Common myeloid progenitor, CD34-positive (primary cell): ENCODE data around the gene KMT2D.

Experiments
- CTCF ChIA-PET: fragments of 350-600 bp; sonication (Branson Sonifier 250); formaldehyde crosslinking; loops from one replicate; lab custom pipeline; 2021; ENCODE audit warnings: antibody characterized with exemption; lab: Charles Lee
- POLR2A ChIA-PET: fragments of 350-600 bp; sonication (Branson Sonifier 250); formaldehyde crosslinking; loops from one replicate; lab custom pipeline; 2021; ENCODE audit warnings: antibody characterized with exemption; lab: Charles Lee
- DNase-seq, 3 donors: peaks; one replicate each; pipeline versions ENCODE4 v3.0.0 to v3.0.0-alpha.2; 2013
- H3K27ac ChIP-seq, 2 experiments: 1 replicate in 1 of 2; 2 replicates in 1 of 2; pipeline ENCODE4 v1.7.0; 2013; ENCODE audit warnings: inconsistent platforms in 2 of 2, low read length in 2 of 2, mild to moderate bottlenecking in 2 of 2, low read depth in 1 of 2, moderate library complexity in 1 of 2; ENCODE audit not compliant: severe bottlenecking in 2 of 2, insufficient read depth in 1 of 2, poor library complexity in 1 of 2
- H3K27me3 ChIP-seq, 5 experiments: replicated peaks in 2 of 5; 1 replicate in 3 of 5; 2 replicates in 2 of 5; pipeline versions ENCODE4 v1.6.1 to v1.7.0; 2013; ENCODE audit warnings: low read length in 4 of 5, mild to moderate bottlenecking in 2 of 5, moderate library complexity in 2 of 5, inconsistent platforms in 1 of 5; ENCODE audit not compliant: insufficient read depth in 5 of 5, control insufficient read depth in 4 of 5
- H3K36me3 ChIP-seq, 4 experiments: 1 replicate in 2 of 4; 2 replicates in 2 of 4; pipeline versions ENCODE4 v1.6.1 to v1.7.0; 2013; ENCODE audit warnings: low read length in 3 of 4, control low read depth in 1 of 4, mild to moderate bottlenecking in 1 of 4; ENCODE audit not compliant: control insufficient read depth in 4 of 4, insufficient read depth in 4 of 4
- H3K4me1 ChIP-seq, 4 experiments: 1 replicate in 3 of 4; 2 replicates in 1 of 4; pipeline versions ENCODE4 v1.6.1 to v1.7.1; 2013; ENCODE audit warnings: low read length in 3 of 4, mild to moderate bottlenecking in 3 of 4, control low read depth in 1 of 4, inconsistent platforms in 1 of 4, moderate library complexity in 1 of 4; ENCODE audit not compliant: control insufficient read depth in 4 of 4, insufficient read depth in 4 of 4; ENCODE audit errors: control extremely low read depth in 1 of 4
- H3K4me3 ChIP-seq, 7 experiments: 1 replicate in 4 of 7; 2 replicates in 3 of 7; pipeline versions ENCODE4 v1.5.1 to v1.7.0; 2013; ENCODE audit warnings: mild to moderate bottlenecking in 7 of 7, low read length in 6 of 7, moderate library complexity in 6 of 7, inconsistent platforms in 2 of 7, low read depth in 2 of 7, control low read depth in 1 of 7; ENCODE audit not compliant: insufficient read depth in 4 of 7, control insufficient read depth in 1 of 7; ENCODE audit errors: extremely low read depth in 1 of 7
- H3K9me3 ChIP-seq, 5 experiments: 1 replicate in 4 of 5; 2 replicates in 1 of 5; pipeline versions ENCODE4 v1.6.1 to v1.7.1; 2013; ENCODE audit warnings: low read length in 4 of 5, mild to moderate bottlenecking in 2 of 5, inconsistent platforms in 1 of 5, low read depth in 1 of 5, moderate library complexity in 1 of 5; ENCODE audit not compliant: control insufficient read depth in 4 of 5, insufficient read depth in 2 of 5; ENCODE audit errors: control extremely low read depth in 1 of 5
- WGBS: methylation state at CpG from one replicate; pipeline ENCODE4 v1.1.5; 2013; ENCODE audit not compliant: insufficient coverage; 5-methylcytosine and 5-hydroxymethylcytosine counted together

The KMT2D gene

GRCh38 chr12:49031573-49032161, 28.9 kb downstream of the KMT2D start:
- H3K4me3 ChIP-seq = no peak overlapping the region
- no peaks in the 10 kb centered on the region for H3K4me1 ChIP-seq
- no peak overlapping the region for H3K27ac ChIP-seq
- POLR2A ChIA-PET = interaction anchor here (0.6 kb wide), 1 partner anchor 223 kb away, joined by 3 read pairs; no protein-coding TSS in a partner anchor
- H3K27me3 ChIP-seq = no peaks in the 10 kb centered on the region
- no peak for DNase-seq
- WGBS = 97% methylated on average over 3 of the region's 8 CpGs
- H3K9me3 ChIP-seq = no peaks in the 10 kb centered on the region
- peaks cover 11 to 94% (median 82%) of the 10 kb centered on the region in 4 experiments for H3K36me3 ChIP-seq
- CTCF ChIA-PET = interaction anchor here (0.6 to 10.7 kb wide), 7 partner anchors 7 to 47 kb away, joined by 3 to 121 read pairs (median 5); no protein-coding TSS in a partner anchor

DNA sequence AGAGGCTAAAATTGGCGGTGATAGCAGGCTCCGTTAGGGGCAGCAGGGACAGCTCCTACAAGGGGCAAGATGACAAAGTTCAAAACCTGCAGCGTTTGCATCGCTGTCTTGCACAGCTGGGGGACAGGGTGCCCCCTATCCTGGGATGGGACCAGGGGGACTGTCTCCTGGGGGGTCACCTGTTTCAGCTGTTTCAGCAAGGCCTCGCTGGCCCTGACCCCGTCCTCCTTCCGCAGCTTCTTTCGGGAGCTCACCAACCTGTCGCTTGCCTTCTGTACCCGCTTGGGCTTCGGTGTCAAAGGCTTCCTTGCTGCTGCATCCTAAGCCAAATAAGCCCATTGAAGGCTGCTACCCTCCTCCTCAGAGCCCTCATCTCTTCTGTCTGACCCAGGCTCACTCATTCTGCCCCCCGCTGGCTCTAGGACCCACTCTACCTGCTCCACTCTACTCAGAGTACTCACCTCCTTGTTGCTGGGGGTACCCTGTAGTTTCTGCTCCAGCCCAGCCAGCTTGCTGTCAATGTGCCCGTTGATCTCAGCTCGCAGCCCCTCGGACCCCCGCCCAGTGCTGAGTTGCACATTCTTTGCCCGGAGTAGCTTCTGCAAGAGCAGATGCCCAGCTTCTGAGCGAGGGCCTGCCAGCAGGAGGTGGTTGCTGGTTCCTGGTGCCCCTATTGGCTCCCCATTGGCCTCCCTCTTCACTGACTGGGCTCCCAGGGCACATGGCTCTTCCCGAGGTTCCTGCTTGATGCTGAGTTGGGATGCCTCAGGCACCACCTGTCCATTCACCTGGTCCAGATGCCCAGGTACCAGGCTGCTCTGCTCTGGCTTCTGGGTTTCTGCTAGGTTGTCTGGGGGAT, 29.7 kb downstream of the KMT2D start:
- H3K4me3 ChIP-seq = no peak overlapping the region
- 95% methylated on average over 19 of the region's 19 CpGs for WGBS
- DNase-seq = no peak
- no peaks in the 10 kb centered on the region for H3K9me3 ChIP-seq
- peaks cover 14 to 97% (median 84%) of the 10 kb centered on the region in 4 experiments for H3K36me3 ChIP-seq
- ChIA-PET CTCF (interaction anchor here (0.6 to 10.7 kb wide), 11 partner anchors 8 to 95 kb away, joined by 3 to 121 read pairs (median 3); no protein-coding TSS in a partner anchor), POLR2A (interaction anchor here (3.4 kb wide), 1 partner anchor 11 kb away, joined by 14 read pairs; the partner anchor contains the start of gene PRKAG1)
- no peaks in the 10 kb centered on the region for H3K27me3 ChIP-seq
- H3K27ac ChIP-seq = no peak overlapping the region
- no peaks in the 10 kb centered on the region for H3K4me1 ChIP-seq

DNA sequence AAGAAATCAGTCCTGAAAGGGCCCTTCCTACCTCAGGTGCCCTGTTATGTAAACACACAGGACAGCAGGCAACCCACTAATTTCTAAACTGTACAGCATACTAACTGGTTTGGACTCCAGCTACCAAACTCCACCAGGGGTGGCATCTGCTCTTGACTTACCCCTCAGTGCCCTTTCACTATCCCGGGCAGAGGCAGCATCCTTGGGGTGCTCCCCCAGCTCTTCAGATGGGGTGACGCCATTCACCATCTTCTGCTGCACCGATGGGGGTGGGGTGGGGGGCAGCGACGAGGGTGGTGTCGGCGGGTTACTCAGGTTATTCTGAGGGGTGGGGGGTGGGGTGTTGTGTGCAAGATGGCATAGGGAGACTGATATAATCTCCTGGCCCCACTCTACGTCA, 30.5 kb downstream of the KMT2D start:
- CTCF ChIA-PET = interaction anchor here (0.8 to 10.7 kb wide), 9 partner anchors 8 to 94 kb away, joined by 3 to 121 read pairs (median 4); no protein-coding TSS in a partner anchor
- Histone ChIP-seq H3K27ac (no peak overlapping the region), H3K36me3 (peaks cover 17 to 99% (median 84%) of the 10 kb centered on the region in 4 experiments)

GRCh38 chr12:49028666-49029275, 31.8 kb downstream of the KMT2D start:
- no peak overlapping the region for H3K27ac ChIP-seq
- H3K36me3 ChIP-seq = peaks cover 18 to 99% (median 81%) of the 10 kb centered on the region in 4 experiments
- 100% methylated on average over 7 of the region's 10 CpGs for WGBS
- CTCF ChIA-PET = interaction anchor here (0.7 to 10.7 kb wide), 8 partner anchors 9 to 45 kb away, joined by 4 to 121 read pairs (median 5); no protein-coding TSS in a partner anchor
- DNase-seq = no peak
- no peaks in the 10 kb centered on the region for H3K4me1 ChIP-seq
- H3K27me3 ChIP-seq = no peaks in the 10 kb centered on the region
- H3K4me3 ChIP-seq = no peak overlapping the region
- POLR2A ChIA-PET = interaction anchor here (3.4 kb wide), 1 partner anchor 9 kb away, joined by 14 read pairs; the partner anchor contains the start of gene PRKAG1
- H3K9me3 ChIP-seq = no peaks in the 10 kb centered on the region

More for the DNA sequence above, 30.5 kb downstream of the KMT2D start:
- Histone ChIP-seq H3K27me3 (no peaks in the 10 kb centered on the region), H3K9me3 (no peaks in the 10 kb centered on the region), H3K4me1 (no peaks in the 10 kb centered on the region), H3K4me3 (no peak overlapping the region)
- WGBS = no CpG with 5 or more reads among the region's 8 CpGs
- POLR2A ChIA-PET = interaction anchor here (3.4 kb wide), 1 partner anchor 10 kb away, joined by 14 read pairs; the partner anchor contains the start of gene PRKAG1
- DNase-seq = no peak

DNA sequence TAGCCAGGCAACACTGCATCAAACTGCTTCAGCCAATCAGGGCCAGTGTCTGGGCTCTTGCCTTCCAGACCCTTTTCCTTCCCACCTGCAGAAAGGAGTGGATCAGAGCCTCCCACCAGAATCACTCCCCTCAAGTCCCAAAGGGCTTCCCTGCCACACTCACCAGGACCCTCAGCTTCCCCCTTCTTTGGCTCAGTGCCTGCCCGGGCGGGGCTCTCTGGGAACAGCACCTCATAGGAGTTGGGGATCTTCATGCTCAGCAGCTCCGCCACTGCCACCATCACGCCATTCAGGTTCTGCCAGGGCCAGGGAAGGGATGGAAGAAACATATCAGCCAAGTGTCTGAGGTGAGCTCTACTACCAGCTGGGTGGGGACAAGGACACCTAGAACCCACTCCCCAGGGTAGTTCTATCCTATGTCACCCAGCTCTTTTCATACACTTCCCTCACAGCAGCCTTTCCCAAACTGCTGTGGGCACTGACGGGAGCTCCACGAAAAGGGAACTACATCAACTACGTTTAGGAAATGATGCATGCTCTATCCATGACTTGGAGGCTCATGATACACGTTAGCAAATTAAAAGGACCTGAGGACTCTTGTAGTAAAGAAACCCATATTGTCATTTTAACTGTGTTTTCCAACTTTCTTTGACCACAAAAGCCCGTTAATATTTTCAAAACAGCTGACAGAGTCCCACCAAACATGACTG, 32.6 kb downstream of the KMT2D start:
- Histone ChIP-seq H3K4me1 (no peaks in the 10 kb centered on the region), H3K36me3 (peaks cover 18 to 99% (median 81%) of the 10 kb centered on the region in 4 experiments), H3K27me3 (no peaks in the 10 kb centered on the region), H3K27ac (no peak overlapping the region), H3K9me3 (no peaks in the 10 kb centered on the region), H3K4me3 (no peak overlapping the region)
- ChIA-PET POLR2A (interaction anchor here (3.4 kb wide), 1 partner anchor 8 kb away, joined by 14 read pairs; the partner anchor contains the start of gene PRKAG1), CTCF (interaction anchor here (0.7 to 10.7 kb wide), 9 partner anchors 8 to 44 kb away, joined by 3 to 121 read pairs (median 5); no protein-coding TSS in a partner anchor)
- DNase-seq = no peak
- 86% methylated on average over 6 of the region's 9 CpGs for WGBS
